Stimulated activated CD8-positive, alpha-beta memory T cell treated with anti-CD3 and anti-CD28 coated beads, Interleukin-4, amount 100 ng/mL, for 48 hours (primary cell): ENCODE results near the gene SYNJ2.

Experiments used
- DNase-seq: peaks from one replicate; pipeline ENCODE4 v3.0.0-alpha.2; 2020

The SYNJ2 gene

DNA sequence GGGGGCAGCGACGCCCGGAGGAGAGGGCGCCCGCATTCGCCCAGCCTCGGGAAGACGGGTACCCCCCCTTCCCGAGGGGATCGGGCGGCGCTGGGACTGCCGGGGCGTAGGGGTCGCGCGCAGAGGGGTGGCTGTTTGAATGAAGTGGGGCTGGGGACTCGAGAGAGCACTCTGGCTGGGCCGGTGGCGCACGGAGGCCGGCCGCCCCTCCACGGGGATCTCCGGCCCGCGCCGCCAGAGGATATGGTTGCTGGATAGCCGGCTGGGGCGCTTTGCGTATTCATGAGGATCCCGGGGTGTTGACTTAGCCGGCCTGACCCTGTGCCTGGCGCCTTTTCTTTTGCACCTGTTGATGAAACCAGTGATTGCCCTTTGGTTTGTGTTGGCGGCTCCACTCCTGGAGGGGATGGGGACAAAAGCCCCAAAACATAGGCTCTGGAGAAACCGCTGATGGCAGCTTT, 469 bp downstream of the SYNJ2 start:
- peak; percentile 54 for DNase-seq

DNA sequence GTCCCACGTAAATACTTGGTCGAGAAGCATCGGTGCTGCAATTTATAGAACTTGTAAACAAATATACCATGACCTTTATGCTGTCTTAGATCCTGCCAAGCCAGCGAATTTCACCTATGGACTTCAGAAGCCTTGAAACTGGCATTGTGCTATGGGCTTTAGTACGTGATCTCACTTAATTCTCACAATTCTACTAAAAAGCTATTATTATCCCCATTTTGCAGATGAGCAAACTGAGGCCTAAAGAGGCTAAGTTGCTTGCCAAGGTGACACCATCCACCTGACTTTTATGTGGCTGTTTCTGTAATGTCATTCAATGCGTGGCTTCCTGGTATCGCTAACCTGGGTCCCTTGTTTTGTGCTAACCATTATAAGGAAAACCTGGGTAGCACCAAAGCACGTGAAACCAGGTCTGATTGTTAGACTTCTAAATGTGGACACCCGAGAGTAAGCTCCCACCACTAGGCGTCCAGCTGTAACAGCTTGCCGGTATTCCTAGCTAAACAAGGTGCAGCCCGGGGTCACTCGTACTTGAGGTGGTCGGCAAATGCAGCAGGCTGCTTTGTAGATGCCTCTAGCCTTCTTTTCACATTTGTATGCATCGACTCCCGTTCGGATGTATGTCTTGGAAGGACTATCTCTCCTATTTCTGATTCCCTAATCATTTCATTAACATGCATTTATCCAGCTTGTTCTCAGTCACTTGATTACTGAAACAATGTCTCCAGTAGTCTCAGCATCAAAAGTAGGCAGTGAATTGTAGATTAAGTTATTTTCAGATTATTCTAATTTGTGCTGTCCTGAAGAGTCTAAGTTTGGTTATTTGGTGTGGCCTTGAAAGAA, 1.1 kb downstream of the SYNJ2 start:
- DNase-seq: no peak

DNA sequence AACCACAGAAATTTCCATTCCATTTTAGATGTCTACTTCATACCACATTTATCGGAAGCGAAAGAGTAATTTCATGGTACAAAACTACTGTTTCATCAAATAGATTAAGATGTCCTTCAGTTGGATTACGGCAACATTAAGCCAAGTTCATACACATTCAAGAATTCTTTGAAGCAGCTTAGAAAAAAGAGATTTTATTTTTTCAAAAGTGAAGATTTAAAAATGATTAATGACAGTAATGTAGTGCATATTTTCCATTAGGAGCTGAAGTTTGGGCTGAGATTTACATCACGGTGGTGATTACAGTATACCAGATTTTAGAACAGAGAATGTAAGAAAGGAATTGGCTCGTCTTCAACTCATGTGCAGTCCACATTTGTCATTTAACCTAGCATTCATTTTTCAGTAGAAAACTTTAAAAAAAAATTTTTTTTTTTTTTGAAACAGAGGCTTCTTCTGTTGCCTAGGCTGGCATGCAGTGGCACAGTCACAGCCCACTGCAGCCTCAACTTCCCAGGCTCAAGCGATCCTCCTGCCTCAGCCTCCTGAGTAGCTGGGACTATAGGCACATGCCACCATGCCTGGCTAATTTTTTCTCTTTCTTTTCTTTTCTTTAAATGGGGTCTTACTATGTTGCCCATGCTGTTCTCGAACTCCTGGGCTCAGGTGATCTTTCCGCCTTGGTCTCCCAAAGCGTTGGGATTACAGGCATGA, 1.9 kb downstream of the SYNJ2 start:
- DNase-seq: no peak

DNA sequence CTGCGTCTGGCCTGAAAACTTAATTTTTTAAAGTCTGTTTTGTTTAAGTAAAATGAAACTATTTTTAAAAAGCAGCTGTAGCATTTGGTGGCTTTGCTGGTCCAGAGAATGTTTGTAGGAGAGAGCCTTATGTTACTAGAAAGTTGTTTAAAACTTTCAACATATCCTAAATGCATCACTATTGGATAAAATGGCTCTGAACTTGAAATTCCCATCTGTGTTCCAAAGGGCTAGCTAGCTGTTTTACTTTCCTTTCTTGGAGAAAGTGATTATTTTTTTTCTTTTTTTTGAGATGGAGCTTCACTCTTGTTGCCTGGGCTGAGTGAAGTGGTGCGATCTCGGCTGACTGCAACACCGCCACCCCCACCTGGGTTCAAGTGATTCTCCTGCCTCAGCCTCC, 2.5 kb downstream of the SYNJ2 start:
- no peak for DNase-seq

DNA sequence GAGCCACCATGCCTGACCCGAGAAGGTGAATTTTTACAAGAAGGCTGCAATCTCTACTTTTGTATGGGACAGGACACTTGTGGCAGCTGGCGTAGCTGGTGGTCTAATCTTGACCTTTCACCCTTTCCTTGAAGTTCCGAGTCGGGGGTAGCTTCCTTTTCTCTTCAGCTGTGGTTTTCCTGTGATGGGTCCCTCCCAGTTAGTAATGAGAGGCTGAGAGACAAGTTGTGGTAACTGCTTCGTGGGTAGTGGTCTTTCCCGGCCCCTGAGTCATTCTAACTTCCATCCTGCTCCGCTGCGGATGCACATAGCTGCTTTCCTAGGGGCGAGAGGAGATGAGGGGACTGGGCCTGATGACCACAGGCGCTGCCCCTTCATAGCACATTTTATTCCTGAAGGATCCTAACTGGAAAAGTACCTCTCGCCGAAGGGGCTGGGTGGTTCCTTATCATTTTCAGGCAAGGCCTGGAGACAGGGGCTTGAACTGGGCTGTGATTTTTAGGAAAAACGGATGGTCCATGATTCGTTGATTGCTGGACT, 3.1 kb downstream of the SYNJ2 start:
- DNase-seq: no peak

DNA sequence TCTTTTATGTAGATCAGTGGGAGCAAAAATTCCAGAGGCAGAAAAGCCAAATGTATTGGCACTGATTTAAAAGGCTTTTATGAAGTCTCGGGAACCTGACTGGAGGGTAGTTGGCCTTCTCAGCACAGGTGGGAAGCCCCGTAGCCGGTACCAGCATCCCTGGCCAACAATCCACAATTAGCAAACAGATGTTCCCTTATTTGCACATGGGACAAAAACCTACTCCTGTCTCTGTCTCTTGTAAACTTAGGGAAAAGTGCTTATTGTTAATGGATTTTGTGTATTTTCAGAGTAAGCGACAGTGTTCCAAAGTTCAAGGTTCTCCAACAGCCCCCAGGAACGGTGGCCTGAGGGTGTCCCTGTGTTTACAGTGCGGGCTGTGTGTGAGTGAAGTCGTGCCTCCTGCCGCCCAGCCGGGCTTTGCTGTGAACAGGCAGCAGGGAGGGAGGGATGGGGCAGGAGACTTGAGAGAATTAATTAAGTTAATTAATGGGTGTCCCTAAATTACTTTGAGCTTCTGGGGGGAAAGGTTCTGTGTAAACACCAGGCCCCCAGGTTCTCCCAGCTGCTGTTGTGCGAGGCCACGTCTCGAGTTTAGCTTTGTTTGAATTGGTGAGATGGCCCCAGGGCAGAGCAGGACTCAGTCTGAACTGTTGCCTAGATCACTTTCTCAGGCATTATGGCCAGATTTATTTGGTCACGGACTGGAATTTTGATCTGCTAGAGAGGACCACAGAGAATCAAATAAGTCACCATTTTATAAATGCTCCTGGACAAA, 3.9 kb downstream of the SYNJ2 start:
- DNase-seq: no peak

DNA sequence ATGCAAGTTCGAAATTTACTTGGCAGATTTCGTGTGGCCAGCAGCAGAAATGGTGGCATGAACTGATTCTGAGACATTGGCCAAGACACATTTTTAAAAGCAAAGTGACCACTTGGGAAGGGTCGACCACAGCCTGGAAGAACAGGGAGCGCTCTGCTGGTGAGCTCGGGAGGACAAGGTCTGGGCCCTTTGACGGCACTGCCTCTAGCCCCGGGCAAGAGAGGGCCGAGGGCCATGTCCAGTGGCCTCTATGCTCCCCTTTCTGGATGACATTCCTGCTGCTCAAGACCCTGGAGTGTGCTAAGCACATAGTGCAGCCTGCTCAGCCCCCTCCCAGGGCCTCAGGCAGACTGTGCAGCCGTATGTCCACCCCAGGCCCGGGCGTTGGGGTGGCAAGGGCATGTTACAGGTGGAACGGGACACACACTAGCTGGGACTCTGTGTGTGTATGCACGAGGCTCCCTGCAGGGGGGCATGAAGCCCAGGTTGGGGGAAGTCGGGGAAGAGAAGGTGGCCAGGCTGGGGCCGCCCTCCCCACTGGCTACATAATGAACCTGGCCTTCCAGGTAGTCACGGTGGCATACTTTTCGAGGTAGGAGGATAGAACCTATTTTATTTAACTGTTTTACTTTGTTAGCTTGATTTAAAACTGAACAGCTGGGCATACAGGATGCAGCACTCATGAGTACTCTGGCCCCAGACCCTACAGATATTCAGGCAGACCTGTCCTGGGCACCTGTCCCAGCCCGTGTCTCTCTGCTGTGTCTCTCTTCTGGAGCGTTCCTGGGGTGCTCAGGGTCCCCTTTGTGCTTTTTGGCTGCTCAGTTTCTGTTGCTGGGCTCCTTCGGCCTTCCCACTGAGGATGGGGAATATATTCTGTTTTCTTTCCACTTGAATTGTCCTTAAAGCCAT, 6.4 kb downstream of the SYNJ2 start:
- no peak for DNase-seq

DNA sequence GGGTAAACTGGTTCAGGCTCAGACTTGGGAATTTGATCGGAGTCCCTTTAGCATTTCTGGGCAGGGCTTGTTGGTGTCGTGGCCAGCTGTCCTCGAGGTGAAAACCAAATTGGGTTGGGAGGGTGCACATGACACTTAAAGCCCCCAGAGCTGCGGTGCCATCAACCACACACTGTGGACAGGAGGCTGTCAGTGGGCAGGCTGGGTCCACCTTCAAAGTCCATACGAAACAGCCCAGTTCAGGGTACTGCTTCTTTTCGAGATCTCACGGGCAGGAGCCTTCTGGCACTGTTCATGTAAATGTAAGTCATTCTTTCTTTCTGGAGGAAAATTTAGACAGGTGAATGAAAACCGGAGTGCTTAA, 7.0 kb downstream of the SYNJ2 start:
- no peak for DNase-seq

DNA sequence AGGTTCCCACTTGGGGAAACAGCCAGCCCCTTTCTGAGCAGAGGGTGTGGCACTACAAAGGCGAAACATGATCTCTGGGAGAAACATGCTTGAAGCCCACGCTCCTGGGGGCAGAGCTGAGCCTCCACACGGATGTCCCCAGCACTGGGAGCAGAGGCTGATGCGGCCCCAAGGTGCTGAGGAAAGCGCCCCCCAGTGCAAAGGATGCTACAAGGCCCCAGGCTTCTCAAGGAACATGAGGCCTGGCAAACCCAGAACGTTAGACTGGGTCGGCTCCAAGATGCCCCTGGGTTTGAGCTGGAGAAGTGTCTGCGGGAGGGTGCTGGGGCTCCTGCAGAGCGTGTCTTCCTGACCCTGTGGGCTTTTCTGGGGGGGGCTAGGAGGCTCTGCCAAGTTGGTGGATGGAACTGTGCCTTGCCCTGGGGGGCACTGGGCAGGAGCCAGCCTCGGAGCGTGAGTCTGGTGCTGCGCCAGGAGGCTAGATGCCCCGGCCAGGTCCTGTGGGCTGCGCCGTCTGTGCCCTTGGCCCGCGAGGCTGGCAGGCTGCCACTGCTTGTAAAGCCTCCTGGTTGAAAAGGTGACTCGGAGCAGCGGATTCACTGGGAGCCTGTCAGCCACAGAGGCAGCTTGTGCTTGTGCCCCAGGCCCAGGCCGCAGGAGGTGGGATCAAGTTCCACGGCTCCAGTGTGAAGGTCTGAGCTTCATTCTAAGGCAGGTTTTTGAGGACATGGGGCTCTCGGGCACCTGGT, 8.1 kb downstream of the SYNJ2 start:
- no peak for DNase-seq

DNA sequence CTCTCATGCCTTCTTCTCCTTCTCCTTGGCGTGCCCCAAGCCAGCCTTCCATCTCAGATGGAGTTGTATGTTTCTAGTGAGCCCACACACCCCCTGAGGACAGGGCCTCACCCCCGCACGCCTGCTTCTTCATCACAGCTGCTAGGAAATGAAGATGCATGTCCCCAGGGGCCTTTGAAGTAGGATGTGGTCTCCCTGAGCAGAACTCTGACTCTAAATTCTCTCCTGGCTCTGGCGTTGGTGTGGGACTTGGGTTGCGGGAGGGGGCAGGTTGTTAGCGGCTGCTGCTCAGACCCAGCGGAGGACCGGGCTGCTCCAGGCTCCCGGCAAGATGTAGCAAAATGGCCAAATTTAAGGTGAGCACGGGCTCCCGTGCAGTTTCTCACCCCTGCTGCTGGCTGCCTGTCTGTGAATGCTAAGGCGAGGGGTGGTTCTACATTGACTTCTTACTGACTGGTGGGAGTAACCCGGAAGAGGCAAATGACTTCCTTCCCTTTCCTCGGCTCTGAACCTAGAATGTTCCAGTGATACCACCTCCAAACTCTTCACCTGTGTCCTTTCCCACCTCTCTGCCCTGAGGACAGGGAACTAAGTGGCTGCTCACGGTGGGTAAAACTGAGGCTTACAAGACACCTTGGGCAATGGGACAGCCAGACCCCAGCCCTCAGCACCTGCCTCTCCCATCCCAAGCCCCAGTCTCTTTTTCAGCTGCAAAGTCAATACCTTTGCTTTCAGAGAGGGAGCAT, 8.8 kb downstream of the SYNJ2 start:
- peak; percentile 54 for DNase-seq

DNA sequence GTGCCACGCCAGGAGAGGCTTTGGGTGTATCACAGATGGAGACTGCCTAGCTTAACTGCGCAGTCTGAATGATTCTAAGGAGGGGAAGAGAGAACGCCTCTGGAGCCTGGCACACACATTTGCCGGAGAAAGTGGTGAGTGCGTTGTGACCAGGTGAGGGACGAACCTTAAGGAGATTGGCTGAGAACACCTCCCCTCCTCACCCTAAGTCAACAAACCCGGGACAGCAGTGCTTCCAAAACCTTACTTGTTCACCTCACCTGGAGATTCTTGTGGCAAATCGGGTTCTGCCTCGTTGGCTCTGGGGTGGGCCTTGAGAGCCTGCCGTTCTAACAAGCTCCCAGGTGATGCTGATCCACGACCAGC, 9.4 kb downstream of the SYNJ2 start:
- no peak for DNase-seq

DNA sequence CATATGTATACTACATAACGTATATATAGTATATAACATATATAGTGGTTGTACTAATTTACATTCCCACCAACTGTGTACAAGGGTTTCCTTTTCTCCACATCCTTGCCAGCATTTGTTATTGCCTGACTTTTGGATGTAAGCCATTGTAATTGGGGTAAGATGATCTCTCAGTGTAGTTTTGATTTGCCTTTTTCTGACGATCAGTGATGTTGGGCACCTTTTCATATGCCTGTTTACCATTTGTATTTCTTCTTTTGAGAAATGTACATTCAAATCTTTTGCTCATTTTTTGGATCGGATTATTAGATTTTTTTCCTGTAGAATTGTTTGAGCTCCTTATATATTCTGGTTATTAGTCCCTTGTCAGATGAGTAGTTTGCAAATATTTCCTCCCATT, 11.4 kb downstream of the SYNJ2 start:
- no peak for DNase-seq

DNA sequence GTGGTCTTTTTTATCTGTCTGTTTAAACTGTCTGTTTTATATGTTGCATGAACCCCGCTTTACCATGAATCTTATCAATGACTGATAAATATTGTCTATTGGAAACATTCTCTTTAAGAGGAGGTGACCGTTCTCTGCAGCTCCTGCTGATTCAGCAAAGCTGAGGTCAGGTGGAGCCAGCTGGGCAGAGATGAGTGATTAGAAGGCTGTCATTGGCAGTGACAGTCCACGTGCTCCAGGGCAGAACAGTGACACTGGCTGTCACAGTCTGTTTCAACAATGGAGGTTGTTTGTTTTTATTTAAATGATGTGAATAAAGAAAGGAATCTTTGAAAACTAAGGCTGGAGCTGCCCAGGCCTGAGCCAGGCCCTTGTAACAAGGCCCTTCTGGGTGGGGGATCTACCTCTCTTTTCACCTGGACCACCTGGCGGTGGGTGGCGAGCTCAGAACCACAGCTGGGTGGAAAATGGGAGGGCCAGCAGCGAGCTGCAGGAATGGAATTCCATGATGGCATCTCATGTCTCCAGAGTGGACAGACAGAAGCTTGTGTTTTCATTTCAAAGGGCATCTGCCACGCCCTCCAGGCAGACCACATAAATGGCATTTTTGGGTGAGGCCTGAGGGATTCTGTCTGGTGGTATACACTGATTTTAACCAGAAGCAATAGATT, 12.6 kb downstream of the SYNJ2 start:
- DNase-seq: no peak

DNA sequence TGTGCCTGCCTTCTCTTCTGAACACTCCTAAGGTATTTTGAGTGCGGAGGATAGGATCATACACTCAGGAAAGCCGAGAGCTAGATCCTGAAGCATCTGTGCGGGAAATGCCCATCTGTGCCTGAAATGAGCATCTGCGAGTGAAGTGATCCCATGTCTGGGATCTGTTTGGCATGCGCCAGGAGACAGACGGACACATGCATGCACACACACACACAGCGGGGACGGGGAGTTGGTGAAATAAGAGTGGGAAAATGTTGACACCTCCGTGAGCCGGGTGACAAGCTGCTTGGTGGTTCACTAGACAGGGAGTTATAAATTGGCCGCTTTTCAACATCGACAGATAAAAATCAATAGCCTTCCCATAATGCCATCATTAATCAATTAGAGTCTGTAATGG, 13.8 kb downstream of the SYNJ2 start:
- DNase-seq: no peak

DNA sequence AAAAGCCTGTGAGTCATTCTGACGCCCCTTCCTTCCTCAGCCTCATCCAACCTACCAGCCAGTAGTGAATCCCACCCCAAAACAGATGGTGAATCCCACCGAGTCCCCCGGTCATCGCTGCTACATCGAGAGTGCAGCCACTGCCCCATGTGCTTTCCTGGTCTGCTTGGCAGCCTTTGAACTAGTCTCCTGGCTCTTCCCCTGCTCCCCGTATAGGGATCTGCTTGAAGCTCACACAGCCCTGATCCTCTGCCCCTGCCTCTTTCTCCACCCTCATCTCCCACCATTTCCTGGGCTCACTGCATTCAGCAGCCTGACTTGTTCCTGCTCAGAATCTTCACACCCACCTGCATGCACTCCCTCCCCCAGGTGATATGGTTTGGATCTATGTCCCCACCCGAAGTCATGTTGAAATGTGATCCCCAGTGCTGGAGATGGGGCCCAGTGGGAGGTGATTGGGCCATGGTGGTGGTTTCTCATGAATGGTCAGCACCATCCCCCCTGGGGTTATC, 14.6 kb downstream of the SYNJ2 start:
- DNase-seq: no peak

DNA sequence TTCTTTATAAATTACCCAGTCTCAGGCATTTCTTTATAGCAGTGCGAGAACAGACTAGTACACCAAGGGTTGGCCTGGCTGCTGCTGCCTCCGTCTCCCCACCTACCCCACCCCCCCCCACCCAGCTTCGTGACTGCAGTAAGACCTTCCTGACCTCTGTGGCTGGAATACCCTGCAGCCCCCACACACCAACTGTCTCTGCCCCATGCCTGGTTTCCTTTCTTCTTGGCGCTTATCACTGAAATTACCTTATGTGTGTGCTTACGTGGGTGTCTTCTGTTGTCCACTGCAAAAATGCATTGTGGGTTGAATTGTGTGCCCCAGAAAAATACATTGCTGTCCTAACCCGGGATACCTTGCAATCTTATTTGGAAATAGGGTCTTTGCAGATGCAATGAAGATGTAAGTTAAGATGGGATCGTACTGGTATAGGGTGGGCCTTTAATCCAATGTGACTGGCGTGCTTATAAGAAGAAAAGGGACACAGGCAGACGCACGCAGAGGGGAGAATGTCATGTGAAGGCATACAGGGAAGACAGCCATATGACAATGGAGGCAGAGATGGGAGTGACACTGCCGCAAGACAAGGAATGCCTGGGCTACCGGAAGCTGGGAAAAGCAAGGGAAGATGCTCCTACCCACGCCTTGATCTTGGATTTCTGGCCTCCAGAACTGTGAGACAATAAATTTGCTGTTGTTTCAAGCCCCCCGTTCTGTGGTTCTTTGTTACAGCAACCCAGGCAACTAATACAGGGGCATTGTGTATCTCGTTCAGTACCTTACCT, 15.4 kb downstream of the SYNJ2 start:
- no peak for DNase-seq

DNA sequence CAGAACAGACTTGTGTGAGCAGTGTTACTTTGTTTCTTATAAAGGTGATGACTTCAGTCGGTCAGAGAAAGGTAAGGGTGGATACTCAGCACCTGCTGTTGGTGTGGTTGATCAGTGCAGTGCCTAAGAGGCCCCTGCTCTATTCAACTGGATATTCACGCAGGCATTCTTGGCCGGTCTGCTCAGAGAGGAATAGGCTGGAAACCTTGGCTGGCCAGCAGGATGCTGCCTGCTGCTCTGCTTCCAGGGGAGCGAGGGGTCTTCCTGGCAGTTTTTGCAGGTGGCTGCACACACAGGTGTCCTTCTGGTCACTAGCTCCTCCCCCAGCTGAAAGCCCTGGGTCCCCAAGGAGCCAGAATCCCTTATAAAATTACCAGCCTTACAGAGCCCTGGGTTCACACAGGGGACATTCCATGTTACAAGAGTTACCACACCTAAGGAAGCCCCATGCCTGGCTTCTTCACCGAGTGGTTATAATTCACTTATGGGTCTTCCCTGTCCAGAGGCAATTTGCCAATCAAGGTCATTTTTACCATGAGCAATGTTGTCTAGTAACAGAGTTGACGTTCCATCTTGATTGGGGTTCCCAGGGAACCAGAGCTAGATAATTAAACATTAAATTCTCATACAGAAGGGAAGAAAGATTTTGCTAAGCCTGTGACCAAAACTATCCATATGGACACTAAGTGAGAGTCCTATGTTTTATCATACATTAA, 16.4 kb downstream of the SYNJ2 start:
- no peak for DNase-seq

DNA sequence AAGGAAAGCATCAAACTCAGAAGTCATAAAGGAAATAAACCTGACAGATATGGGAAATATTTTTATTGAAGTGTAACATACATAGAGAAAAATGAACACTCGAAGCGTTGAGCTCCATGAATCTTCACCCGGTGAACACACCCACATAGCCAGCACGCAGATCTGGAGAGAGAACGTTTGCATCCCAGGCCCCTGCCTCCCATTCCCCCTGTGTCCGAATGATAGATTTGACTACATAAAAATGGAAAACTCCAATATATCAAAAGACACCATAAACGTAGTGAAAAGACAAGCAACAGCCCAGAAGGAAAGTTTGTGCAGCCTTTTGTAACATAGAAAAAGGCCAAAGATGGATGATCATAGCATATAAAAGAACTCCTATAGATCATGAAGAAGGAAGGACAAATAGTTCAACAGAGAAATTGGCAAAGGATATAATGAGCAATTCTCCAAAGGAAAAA, 17.1 kb downstream of the SYNJ2 start:
- DNase-seq: no peak
